Tibial nerve (tissue), 4 donors: Measurements from ENCODE around the gene DDX27.

Source experiments
- CTCF ChIP-seq, 5 experiments: fragments of 200-600 bp in 3 of 5; fragments of 450-650 bp in 2 of 5; sonication (generic) in 3 of 5; IDR thresholded peaks; one replicate each; pipeline ENCODE4 v1.5.1; 2016 to 2019; ENCODE audit warnings: antibody characterized with exemption in 5 of 5, mild to moderate bottlenecking in 3 of 5, moderate library complexity in 2 of 5
- EP300 ChIP-seq, 2 donors: sonication (generic); formaldehyde crosslinking; IDR thresholded peaks; one replicate each; pipeline ENCODE4 v1.6.1; 2017; ENCODE audit warnings: antibody characterized with exemption in 2 of 2, mild to moderate bottlenecking in 1 of 2

- TF ChIP-seq CTCF (IDR thresholded peaks at IDR 0.05) = no peak
- no peak for TF ChIP-seq EP300 (IDR thresholded peaks at IDR 0.05)
These were observed 63.5 kb downstream of the DDX27 start for GRCh38 chr20:49282584-49283171.
